Measurements from ENCODE around the gene MARCO.

Gene MARCO

DNA sequence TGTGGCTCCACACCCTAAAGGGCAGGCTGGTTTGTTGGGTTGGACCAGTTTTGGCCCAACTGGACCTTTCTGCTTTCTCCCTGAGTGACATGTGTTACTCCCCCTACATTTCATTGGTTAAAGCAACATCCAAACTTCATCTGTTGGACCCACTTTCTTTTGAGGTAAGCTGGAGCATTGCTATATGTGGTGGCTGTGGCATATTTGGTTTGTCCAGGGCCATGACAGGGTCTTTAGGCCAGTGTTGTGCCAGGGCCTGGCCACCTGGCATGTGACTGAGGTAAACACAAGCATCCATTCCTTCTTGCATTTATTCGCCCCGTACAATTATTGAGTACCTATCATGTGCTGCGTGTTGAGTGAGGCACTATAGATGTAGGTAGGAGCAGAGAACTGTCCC lies 36.8 kb upstream of the MARCO start:
- H3K4me3 ChIP-seq (replicated peaks; ENCODE audit: low read depth, low read length): no peak overlapping the region
- no peaks in the 10 kb centered on the region for H3K27me3 ChIP-seq (replicated peaks; ENCODE audit: control insufficient read depth, insufficient read depth, low read length)
- no peak for DNase-seq (ENCODE audit: extremely low read depth, insufficient read length)
- H3K36me3 ChIP-seq (ENCODE audit: control insufficient read depth, insufficient read depth, low read length): no peaks in the 10 kb centered on the region
- TF ChIP-seq CTCF (IDR thresholded peaks at IDR 0.05; ENCODE audit: insufficient read depth, low read length, poor library complexity, severe bottlenecking): no peak

DNA sequence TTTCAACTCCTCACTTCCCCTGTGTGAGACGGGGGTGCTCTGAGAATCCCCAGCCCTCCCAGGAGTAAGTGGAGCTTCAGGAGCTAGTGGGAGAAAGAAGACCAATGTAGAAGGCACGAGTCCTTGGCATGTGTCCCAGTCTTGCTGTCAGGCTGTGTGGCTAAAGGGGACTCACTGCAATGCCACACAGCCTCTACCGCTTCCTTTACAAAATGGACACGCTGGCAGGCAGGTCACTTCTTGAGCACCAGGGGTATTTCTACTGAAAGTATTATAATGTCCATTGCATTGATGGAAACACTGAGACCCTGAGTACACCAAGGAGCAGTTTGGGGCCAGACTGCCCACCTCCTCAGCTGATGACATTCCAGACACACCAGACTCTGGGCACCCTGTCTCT lies 35.8 kb upstream of the MARCO start:
- TF ChIP-seq CTCF (IDR thresholded peaks at IDR 0.05; ENCODE audit: insufficient read depth, low read length, poor library complexity, severe bottlenecking): no peak
- DNase-seq (ENCODE audit: extremely low read depth, insufficient read length): no peak
- no peaks in the 10 kb centered on the region; the same call in 1 of the 2 replicates for H3K27me3 ChIP-seq (replicated peaks; ENCODE audit: control insufficient read depth, insufficient read depth, low read length)
- no peak overlapping the region for H3K4me3 ChIP-seq (replicated peaks; ENCODE audit: low read depth, low read length)
- H3K36me3 ChIP-seq (ENCODE audit: control insufficient read depth, insufficient read depth, low read length): no peaks in the 10 kb centered on the region

GRCh38 chr2:118907759-118908158 lies 34.2 kb upstream of the MARCO start:
- Histone ChIP-seq H3K27me3 (replicated peaks; ENCODE audit: control insufficient read depth, insufficient read depth, low read length) (no peaks in the 10 kb centered on the region; the same call in 1 of the 2 replicates), H3K36me3 (ENCODE audit: control insufficient read depth, insufficient read depth, low read length) (no peaks in the 10 kb centered on the region), H3K4me3 (replicated peaks; ENCODE audit: low read depth, low read length) (no peak overlapping the region)
- TF ChIP-seq CTCF (IDR thresholded peaks at IDR 0.05; ENCODE audit: insufficient read depth, low read length, poor library complexity, severe bottlenecking): no peak
- no peak for DNase-seq (ENCODE audit: extremely low read depth, insufficient read length)

GRCh38 chr2:118909191-118909590 lies 32.8 kb upstream of the MARCO start:
- no peak for DNase-seq (ENCODE audit: extremely low read depth, insufficient read length)
- Histone ChIP-seq H3K36me3 (ENCODE audit: control insufficient read depth, insufficient read depth, low read length) (no peaks in the 10 kb centered on the region), H3K27me3 (replicated peaks; ENCODE audit: control insufficient read depth, insufficient read depth, low read length) (no peaks in the 10 kb centered on the region; the same call in 1 of the 2 replicates), H3K4me3 (replicated peaks; ENCODE audit: low read depth, low read length) (no peak overlapping the region)
- no peak for TF ChIP-seq CTCF (IDR thresholded peaks at IDR 0.05; ENCODE audit: insufficient read depth, low read length, poor library complexity, severe bottlenecking)

DNA sequence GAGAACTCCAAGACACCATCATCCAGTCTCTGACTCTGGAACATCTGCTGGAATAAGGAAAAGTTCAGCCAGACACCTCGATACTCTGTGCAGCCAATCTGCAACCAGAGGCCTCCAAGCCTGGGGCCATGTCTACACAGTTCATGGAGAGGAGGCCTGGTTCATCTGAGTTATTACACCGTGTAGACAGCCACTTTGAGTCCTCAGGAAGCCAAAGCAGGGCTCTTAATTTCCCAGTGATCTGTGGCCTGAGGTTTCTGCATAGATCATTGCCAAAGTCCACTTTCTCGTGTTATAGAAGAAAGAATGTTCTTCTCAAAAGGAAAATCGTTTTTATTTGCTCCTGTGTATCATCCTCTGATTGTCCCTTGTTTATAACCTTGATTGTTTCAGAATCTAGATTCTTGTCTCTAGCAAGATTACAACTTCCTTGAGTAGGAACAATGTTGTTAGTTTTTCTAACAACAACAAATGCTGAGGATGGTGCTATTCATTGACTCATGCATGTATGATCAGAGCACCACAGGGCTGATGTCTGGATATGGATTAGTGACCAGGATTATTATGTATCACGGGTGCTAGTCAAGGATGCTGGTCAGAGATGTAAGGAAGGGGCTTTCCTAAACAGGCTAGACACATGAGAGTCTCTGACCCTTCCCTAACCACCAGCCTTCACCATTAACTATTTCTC lies 30.7 kb upstream of the MARCO start:
- no peak overlapping the region for H3K4me3 ChIP-seq (replicated peaks; ENCODE audit: low read depth, low read length)
- H3K36me3 ChIP-seq (ENCODE audit: control insufficient read depth, insufficient read depth, low read length): no peaks in the 10 kb centered on the region
- no peaks in the 10 kb centered on the region; the same call in 1 of the 2 replicates for H3K27me3 ChIP-seq (replicated peaks; ENCODE audit: control insufficient read depth, insufficient read depth, low read length)
- no peak for TF ChIP-seq CTCF (IDR thresholded peaks at IDR 0.05; ENCODE audit: insufficient read depth, low read length, poor library complexity, severe bottlenecking)
- no peak for DNase-seq (ENCODE audit: extremely low read depth, insufficient read length)

DNA sequence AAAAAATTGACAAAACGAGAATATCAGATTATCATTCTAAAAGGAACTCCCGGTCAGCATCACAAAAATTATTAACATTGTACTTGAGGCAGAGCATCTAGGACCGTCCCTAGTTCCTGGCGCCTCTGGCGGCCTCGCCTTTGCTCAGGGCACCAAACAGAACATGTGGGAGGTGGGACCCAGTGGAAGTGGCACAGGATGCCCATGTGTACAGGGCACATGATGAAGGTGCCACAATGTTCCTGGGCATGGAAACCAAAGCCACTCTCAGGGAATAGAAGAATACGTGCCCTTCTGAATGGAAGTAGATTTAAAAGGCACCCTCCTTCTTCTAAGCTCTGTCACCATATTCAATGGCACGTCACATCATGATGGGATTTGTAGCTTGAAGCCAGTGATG lies 30.1 kb upstream of the MARCO start:
- Histone ChIP-seq H3K36me3 (ENCODE audit: control insufficient read depth, insufficient read depth, low read length) (no peaks in the 10 kb centered on the region), H3K4me3 (replicated peaks; ENCODE audit: low read depth, low read length) (no peak overlapping the region), H3K27me3 (replicated peaks; ENCODE audit: control insufficient read depth, insufficient read depth, low read length) (no peaks in the 10 kb centered on the region; the same call in 1 of the 2 replicates)
- DNase-seq (ENCODE audit: extremely low read depth, insufficient read length): no peak
- no peak for TF ChIP-seq CTCF (IDR thresholded peaks at IDR 0.05; ENCODE audit: insufficient read depth, low read length, poor library complexity, severe bottlenecking)

Measured in GM06990 (cell line).